Smooth muscle cell (in vitro differentiated cells): ENCODE data around the gene RYR2. TPM values are rescaled to one million over a fixed set of nuclear protein-coding genes. Genes with fewer than 3 reads are reported as not detected.

Experiments used
- DNase-seq: peaks from one replicate; lab custom pipeline; 2025; ENCODE audit not compliant: unreplicated experiment; lab: John Stamatoyannopoulos, UW
- H2AFZ ChIP-seq: fragments of 200-600 bp; sonication (generic); 2 replicates; pipeline ENCODE4 v1.6.0; 2016; ENCODE audit warnings: antibody characterized with exemption, low read depth, mild to moderate bottlenecking
- H3F3A ChIP-seq: fragments of 200-600 bp; sonication (generic); 2 replicates; pipeline ENCODE4 v1.6.0; 2017; ENCODE audit warnings: antibody characterized with exemption, low read depth
- H3K27ac ChIP-seq: fragments of 200-600 bp; sonication (generic); 2 replicates; pipeline ENCODE4 v1.5.1; 2016; ENCODE audit warnings: low read depth, mild to moderate bottlenecking
- H3K27me3 ChIP-seq: fragments of 200-600 bp; sonication (generic); 2 replicates; pipeline ENCODE4 v1.6.1; 2016; ENCODE audit warnings: low read depth, mild to moderate bottlenecking
- H3K36me3 ChIP-seq: fragments of 200-600 bp; sonication (generic); 2 replicates; pipeline ENCODE4 v1.5.1; 2016; ENCODE audit warnings: low read depth
- H3K4me1 ChIP-seq: fragments of 200-600 bp; sonication (generic); 2 replicates; pipeline ENCODE4 v1.5.1; 2016; ENCODE audit warnings: low read depth
- H3K4me2 ChIP-seq: fragments of 200-600 bp; sonication (generic); 2 replicates; pipeline ENCODE4 v1.6.0; 2016; ENCODE audit warnings: mild to moderate bottlenecking
- H3K4me3 ChIP-seq: fragments of 200-600 bp; sonication (generic); 2 replicates; pipeline ENCODE4 v1.5.1; 2016; ENCODE audit warnings: mild to moderate bottlenecking
- H3K79me2 ChIP-seq: fragments of 200-600 bp; sonication (generic); 2 replicates; pipeline ENCODE4 v1.6.0; 2016; ENCODE audit warnings: low read depth, mild to moderate bottlenecking
- H3K9ac ChIP-seq: fragments of 200-600 bp; sonication (generic); 2 replicates; pipeline ENCODE4 v1.6.0; 2016; ENCODE audit warnings: low read depth
- H3K9me3 ChIP-seq: fragments of 200-600 bp; sonication (generic); replicated peaks from 2 replicates; pipeline ENCODE4 v1.5.1; 2016; ENCODE audit warnings: low read depth
- H4K20me1 ChIP-seq: fragments of 200-600 bp; sonication (generic); 2 replicates; pipeline ENCODE4 v1.6.0; 2016; ENCODE audit warnings: low read depth
- CTCF ChIP-seq: fragments of 200-600 bp; sonication (generic); IDR thresholded peaks from 2 replicates; pipeline ENCODE4 v1.5.1; 2017; ENCODE audit warnings: borderline replicate concordance, mild to moderate bottlenecking, antibody characterized with exemption; ENCODE audit not compliant: insufficient read depth, poor library complexity, severe bottlenecking
- WGBS: methylation state at CpG from one replicate; pipeline ENCODE4 v1.1.7; 2016; ENCODE audit warnings: low lambda C conversion rate; 5-methylcytosine and 5-hydroxymethylcytosine counted together
- polyA plus RNA-seq: library from polyadenylated mRNA; unstranded; fragments of >200 nt; fragmentation: Nextera tagmentation; extraction: Ambion mirVana; gene quantifications from 2 replicates; pipeline ENCODE4 v1.2.1, GENCODE V29; 2016
- total RNA-seq: library from RNA; depleted of rRNA; stranded (reverse); fragments of >200 nt; gene quantifications from 2 replicates; pipeline ENCODE4 v1.2.3, GENCODE V29; 2014

Gene RYR2
- total and polyA plus RNA-seq, 2 experiments from 2014 or later = 0.09 TPM; not detected in 1

GRCh38 chr1:237634922-237635321 lies 592.9 kb downstream of the RYR2 start:
- Histone ChIP-seq H3K4me2 (no peak overlapping the region), H3K9me3 (no peaks in the 10 kb centered on the region), H3K36me3 (no peaks in the 10 kb centered on the region), H3K4me1 (no peaks in the 10 kb centered on the region), H3K27ac (no peak overlapping the region), H3K79me2 (no peaks in the 10 kb centered on the region), H3K27me3 (no peaks in the 10 kb centered on the region), H4K20me1 (no peaks in the 10 kb centered on the region), H3F3A (no peaks in the 10 kb centered on the region), H3K9ac (no peak overlapping the region), H2AFZ (no peak overlapping the region), H3K4me3 (no peak overlapping the region)
- 86% methylated on average over 5 of the region's 5 CpGs for WGBS
- TF ChIP-seq CTCF = no peak
- DNase-seq = no peak

DNA sequence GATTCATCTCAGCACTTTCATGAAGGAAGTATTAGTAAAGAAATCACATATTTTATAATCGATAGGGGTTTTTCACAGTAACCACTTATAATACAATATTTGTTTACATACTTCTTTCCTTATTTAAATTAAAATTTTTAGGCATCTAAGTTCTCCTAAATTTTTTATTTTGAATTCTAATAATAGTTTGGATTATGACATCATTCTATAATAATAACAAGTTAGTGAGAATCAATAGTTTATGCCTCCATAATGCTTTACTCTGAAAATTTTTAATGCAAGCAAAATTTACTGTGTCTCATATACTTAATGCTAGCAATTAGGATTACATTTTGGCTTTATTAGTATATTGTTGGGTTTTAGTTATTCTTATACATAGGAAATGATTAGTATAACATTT lies 596.6 kb downstream of the RYR2 start:
- no peak overlapping the region for H3K27ac ChIP-seq
- WGBS = 89% methylated on average over 1 of the region's 1 CpG

DNA sequence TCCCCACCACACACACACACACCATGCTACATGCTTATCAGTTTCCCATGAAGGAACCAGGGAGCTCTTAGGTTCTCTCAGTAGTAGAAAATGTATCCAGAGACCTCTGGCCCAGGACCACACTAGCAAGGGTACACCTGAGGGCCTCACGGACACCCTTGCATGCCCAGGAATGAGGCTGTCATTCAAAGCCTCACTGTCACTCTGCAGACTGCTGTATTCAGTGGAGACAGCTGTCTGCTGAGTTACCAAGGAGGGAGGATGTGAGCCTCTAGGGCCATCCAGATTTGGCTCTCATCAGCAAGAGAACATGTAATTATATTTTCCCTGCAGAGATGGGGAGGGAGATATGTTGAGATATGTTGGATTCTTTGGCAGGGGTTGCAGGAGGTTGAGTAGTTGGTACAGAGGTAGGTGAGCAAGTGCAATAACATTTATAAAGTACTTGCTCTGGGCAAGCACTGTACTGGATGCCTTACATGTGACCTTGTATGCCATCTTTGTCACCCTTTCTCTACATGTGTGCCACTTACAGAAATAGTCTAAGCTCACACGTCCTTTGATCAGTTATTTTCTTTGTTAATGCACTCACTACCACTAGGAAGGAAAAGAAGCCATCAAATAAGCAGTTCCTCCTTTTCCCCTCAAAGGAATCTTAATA lies 598.2 kb downstream of the RYR2 start:
- Histone ChIP-seq H3K36me3 (no peaks in the 10 kb centered on the region), H3F3A (no peaks in the 10 kb centered on the region), H3K27ac (no peak overlapping the region), H3K79me2 (no peaks in the 10 kb centered on the region), H3K4me2 (no peak overlapping the region), H3K27me3 (no peaks in the 10 kb centered on the region), H3K4me3 (no peak overlapping the region), H3K9ac (no peak overlapping the region), H4K20me1 (no peaks in the 10 kb centered on the region), H3K9me3 (no peaks in the 10 kb centered on the region), H3K4me1 (no peaks in the 10 kb centered on the region), H2AFZ (no peak overlapping the region)
- TF ChIP-seq CTCF = no peak
- WGBS = 87% methylated on average over 2 of the region's 2 CpGs
- DNase-seq = no peak

More for the DNA sequence above, 596.6 kb downstream of the RYR2 start:
- H3K79me2 ChIP-seq = no peaks in the 10 kb centered on the region
- no peak overlapping the region for H3K4me2 ChIP-seq
- H2AFZ ChIP-seq = no peak overlapping the region
- H3K27me3 ChIP-seq = no peaks in the 10 kb centered on the region
- H3K4me3 ChIP-seq = no peak overlapping the region
- no peaks in the 10 kb centered on the region for H3F3A ChIP-seq
- H3K36me3 ChIP-seq = no peaks in the 10 kb centered on the region
- no peaks in the 10 kb centered on the region for H4K20me1 ChIP-seq
- no peak for TF ChIP-seq CTCF
- H3K4me1 ChIP-seq = no peaks in the 10 kb centered on the region
- no peak overlapping the region for H3K9ac ChIP-seq
- H3K9me3 ChIP-seq = no peaks in the 10 kb centered on the region
- DNase-seq = no peak

GRCh38 chr1:237640966-237641365 lies 599.0 kb downstream of the RYR2 start:
- Histone ChIP-seq H3K9ac (no peak overlapping the region), H3K27me3 (no peaks in the 10 kb centered on the region), H2AFZ (no peak overlapping the region), H3K9me3 (no peaks in the 10 kb centered on the region), H3K36me3 (no peaks in the 10 kb centered on the region), H3K4me1 (no peaks in the 10 kb centered on the region), H3F3A (no peaks in the 10 kb centered on the region), H3K79me2 (no peaks in the 10 kb centered on the region), H3K4me2 (no peak overlapping the region), H4K20me1 (no peaks in the 10 kb centered on the region), H3K27ac (no peak overlapping the region), H3K4me3 (no peak overlapping the region)
- 86% methylated on average over 2 of the region's 2 CpGs for WGBS
- no peak for TF ChIP-seq CTCF
- DNase-seq = no peak
